ENCODE results near the gene APOL2.

The APOL2 gene

GRCh38 chr22:36182857-36183256 lies 56.5 kb downstream of the APOL2 start:
- no peak for DNase-seq (ENCODE audit: low spot score)
- H3K4me3 Mint-ChIP-seq = no peak overlapping the region
- H3K36me3 Mint-ChIP-seq (ENCODE audit: low read depth) = no peaks in the 10 kb centered on the region
- H3K27me3 Mint-ChIP-seq (ENCODE audit: low read depth) = peaks cover 3% of the 10 kb centered on the region
- no peaks in the 10 kb centered on the region for H3K9me3 Mint-ChIP-seq
- peaks cover 2% of the 10 kb centered on the region for H3K4me1 Mint-ChIP-seq (ENCODE audit: low read depth)
- H3K27ac Mint-ChIP-seq = no peak overlapping the region

GRCh38 chr22:36182056-36182455 lies 57.3 kb downstream of the APOL2 start:
- H3K36me3 Mint-ChIP-seq (ENCODE audit: low read depth) = no peaks in the 10 kb centered on the region
- no peak overlapping the region for H3K4me3 Mint-ChIP-seq
- peaks cover 2% of the 10 kb centered on the region for H3K4me1 Mint-ChIP-seq (ENCODE audit: low read depth)
- H3K9me3 Mint-ChIP-seq = no peaks in the 10 kb centered on the region
- no peak overlapping the region for H3K27ac Mint-ChIP-seq
- no peak for DNase-seq (ENCODE audit: low spot score)
- peaks cover 3% of the 10 kb centered on the region for H3K27me3 Mint-ChIP-seq (ENCODE audit: low read depth)

- Mint-ChIP-seq H3K27me3 (ENCODE audit: low read depth) (peaks cover 3% of the 10 kb centered on the region), H3K9me3 (no peaks in the 10 kb centered on the region), H3K27ac (no peak overlapping the region), H3K36me3 (ENCODE audit: low read depth) (no peaks in the 10 kb centered on the region), H3K4me3 (no peak overlapping the region), H3K4me1 (ENCODE audit: low read depth) (peaks cover 2% of the 10 kb centered on the region)
- no peak for DNase-seq (ENCODE audit: low spot score)
These were observed 58.4 kb downstream of the APOL2 start for GRCh38 chr22:36180928-36181327.

GRCh38 chr22:36180038-36180880 lies 59.1 kb downstream of the APOL2 start:
- H3K27me3 Mint-ChIP-seq (ENCODE audit: low read depth) = peaks cover 2% of the 10 kb centered on the region
- no peaks in the 10 kb centered on the region for H3K36me3 Mint-ChIP-seq (ENCODE audit: low read depth)
- peak; percentile 62 for DNase-seq (ENCODE audit: low spot score)
- no peak overlapping the region for H3K4me3 Mint-ChIP-seq
- H3K9me3 Mint-ChIP-seq = no peaks in the 10 kb centered on the region
- peaks cover 2% of the 10 kb centered on the region for H3K4me1 Mint-ChIP-seq (ENCODE audit: low read depth)
- H3K27ac Mint-ChIP-seq = no peak overlapping the region

- H3K4me3 Mint-ChIP-seq = no peak overlapping the region
- H3K9me3 Mint-ChIP-seq = no peaks in the 10 kb centered on the region
- peaks cover 2% of the 10 kb centered on the region for H3K27me3 Mint-ChIP-seq (ENCODE audit: low read depth)
- DNase-seq (ENCODE audit: low spot score) = no peak
- no peaks in the 10 kb centered on the region for H3K36me3 Mint-ChIP-seq (ENCODE audit: low read depth)
- H3K27ac Mint-ChIP-seq = no peak overlapping the region
- H3K4me1 Mint-ChIP-seq (ENCODE audit: low read depth) = peaks cover 2% of the 10 kb centered on the region
These were observed 62.2 kb downstream of the APOL2 start for GRCh38 chr22:36177160-36177559.

All from T-helper 2 cell treated with Interferon-gamma antibody and Interleukin-4, amounts not matched to agents 5 μg/mL and 100 μg/mL, for 36 hours (primary cell).